ENCODE data around the gene OR8B8.

DNA sequence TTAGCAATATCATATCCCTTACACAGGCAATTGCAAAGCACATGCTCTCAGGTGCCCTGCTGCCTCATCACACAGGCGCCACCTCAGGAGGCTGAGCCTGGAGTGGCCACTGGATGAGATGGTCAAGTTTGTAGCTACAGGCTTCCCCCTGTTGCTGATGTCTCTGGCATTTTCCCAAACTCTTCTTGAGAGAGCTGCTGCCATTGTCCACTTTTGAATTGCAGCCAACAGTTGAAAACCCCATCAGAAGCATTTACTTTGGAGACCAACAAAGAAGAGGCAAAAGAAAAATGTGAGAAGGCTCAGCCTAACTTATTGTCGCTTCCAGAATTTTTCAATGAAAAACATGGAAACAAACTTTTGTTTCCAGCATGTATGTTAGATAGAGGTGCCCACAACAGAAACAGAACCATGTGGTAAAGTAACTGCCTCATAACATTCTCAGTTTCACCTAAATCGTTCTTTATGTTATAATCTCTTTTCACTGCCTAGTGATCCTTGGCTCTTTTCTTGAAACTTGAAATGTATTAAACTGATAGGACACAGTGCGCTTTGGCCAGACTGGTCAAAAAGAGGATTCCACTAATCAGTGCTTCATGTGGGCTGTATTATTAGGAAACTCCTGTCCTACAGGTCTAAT is 47.6 kb upstream of the OR8B8 start:
- TF ChIP-seq, protein P1, sequence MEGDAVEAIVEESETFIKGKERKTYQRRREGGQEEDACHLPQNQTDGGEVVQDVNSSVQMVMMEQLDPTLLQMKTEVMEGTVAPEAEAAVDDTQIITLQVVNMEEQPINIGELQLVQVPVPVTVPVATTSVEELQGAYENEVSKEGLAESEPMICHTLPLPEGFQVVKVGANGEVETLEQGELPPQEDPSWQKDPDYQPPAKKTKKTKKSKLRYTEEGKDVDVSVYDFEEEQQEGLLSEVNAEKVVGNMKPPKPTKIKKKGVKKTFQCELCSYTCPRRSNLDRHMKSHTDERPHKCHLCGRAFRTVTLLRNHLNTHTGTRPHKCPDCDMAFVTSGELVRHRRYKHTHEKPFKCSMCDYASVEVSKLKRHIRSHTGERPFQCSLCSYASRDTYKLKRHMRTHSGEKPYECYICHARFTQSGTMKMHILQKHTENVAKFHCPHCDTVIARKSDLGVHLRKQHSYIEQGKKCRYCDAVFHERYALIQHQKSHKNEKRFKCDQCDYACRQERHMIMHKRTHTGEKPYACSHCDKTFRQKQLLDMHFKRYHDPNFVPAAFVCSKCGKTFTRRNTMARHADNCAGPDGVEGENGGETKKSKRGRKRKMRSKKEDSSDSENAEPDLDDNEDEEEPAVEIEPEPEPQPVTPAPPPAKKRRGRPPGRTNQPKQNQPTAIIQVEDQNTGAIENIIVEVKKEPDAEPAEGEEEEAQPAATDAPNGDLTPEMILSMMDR (IDR thresholded peaks at IDR 0.05) = no peak
- TF ChIP-seq POLR2A (IDR thresholded peaks at IDR 0.05) (no peak), EP300 (IDR thresholded peaks at IDR 0.05) (no peak), POLR2AphosphoS5 (IDR thresholded peaks at IDR 0.05) (no peak)

Measured in stomach (tissue), 4 donors.